ENCODE results near the gene DUT. TPM values are rescaled to one million over a fixed set of nuclear protein-coding genes. Genes with fewer than 3 reads are reported as not detected.

DUT gene
- total RNA-seq, 1 experiment from 2014 or later, result 81.1 TPM

- CTCF ChIA-PET, result no interaction called here
- no peak for TF ChIP-seq CTCF (IDR thresholded peaks at IDR 0.05; ENCODE audit: unreplicated experiment)
- Mint-ChIP-seq H3K4me1 (ENCODE audit: insufficient read depth, unreplicated experiment) (no peaks in the 10 kb centered on the region), H3K9me3 (ENCODE audit: unreplicated experiment) (no peaks in the 10 kb centered on the region), H3K27ac (ENCODE audit: low read depth, unreplicated experiment) (no peak overlapping the region), H3K4me3 (ENCODE audit: unreplicated experiment) (no peak overlapping the region), H3K27me3 (ENCODE audit: insufficient read depth, unreplicated experiment) (no peaks in the 10 kb centered on the region), H3K36me3 (ENCODE audit: insufficient read depth, unreplicated experiment) (peaks cover 40% of the 10 kb centered on the region)
- POLR2A ChIA-PET, result no interaction called here
- intact Hi-C loops (cut with micrococcal nuclease), result no loop called here
- no peak for DNase-seq (ENCODE audit: unreplicated experiment)
- BruUV-seq (replicated peaks), result no TSS peak
These were observed 12.6 kb downstream of the DUT start for GRCh38 chr15:48343865-48344264.

- no peaks in the 10 kb centered on the region for H3K27me3 Mint-ChIP-seq (ENCODE audit: insufficient read depth, unreplicated experiment)
- H3K27ac Mint-ChIP-seq (ENCODE audit: low read depth, unreplicated experiment), result no peak overlapping the region
- no peaks in the 10 kb centered on the region for H3K9me3 Mint-ChIP-seq (ENCODE audit: unreplicated experiment)
- H3K36me3 Mint-ChIP-seq (ENCODE audit: insufficient read depth, unreplicated experiment), result peaks cover 27% of the 10 kb centered on the region
- TF ChIP-seq CTCF (IDR thresholded peaks at IDR 0.05; ENCODE audit: unreplicated experiment), result no peak
- POLR2A ChIA-PET, result no interaction called here
- CTCF ChIA-PET, result interaction anchor here (0.8 kb wide), 1 partner anchor 11 kb away, joined by 3 read pairs; no protein-coding TSS in a partner anchor
- no peaks in the 10 kb centered on the region for H3K4me1 Mint-ChIP-seq (ENCODE audit: insufficient read depth, unreplicated experiment)
- DNase-seq (ENCODE audit: unreplicated experiment), result no peak
- intact Hi-C loops (cut with micrococcal nuclease), result no loop called here
- H3K4me3 Mint-ChIP-seq (ENCODE audit: unreplicated experiment), result no peak overlapping the region
- BruUV-seq (replicated peaks), result no TSS peak
These were observed 14.3 kb downstream of the DUT start for GRCh38 chr15:48345516-48345915.

GRCh38 chr15:48352474-48353072 is 21.3 kb downstream of the DUT start:
- intact Hi-C loops (cut with micrococcal nuclease), result loop anchor here (1.0 to 10.0 kb wide), 5 partner anchors 68 to 1156 kb away; partner anchors contain the start of gene SHC4
- peak; percentile 83 for DNase-seq (ENCODE audit: unreplicated experiment)
- ChIA-PET POLR2A (interaction anchor here (0.6 to 1.2 kb wide), 3 partner anchors 16 to 480 kb away, joined by 3 to 4 read pairs (median 3); no protein-coding TSS in a partner anchor), CTCF (interaction anchor here (0.5 to 2.7 kb wide), 43 partner anchors 11 to 1159 kb away, joined by 3 to 27 read pairs (median 3); partner anchors contain the start of genes CEP152 and DUT)
- Mint-ChIP-seq H3K27me3 (ENCODE audit: insufficient read depth, unreplicated experiment) (no peaks in the 10 kb centered on the region), H3K4me3 (ENCODE audit: unreplicated experiment) (no peak overlapping the region), H3K4me1 (ENCODE audit: insufficient read depth, unreplicated experiment) (peaks cover 11% of the 10 kb centered on the region), H3K36me3 (ENCODE audit: insufficient read depth, unreplicated experiment) (no peaks in the 10 kb centered on the region), H3K27ac (ENCODE audit: low read depth, unreplicated experiment) (no peak overlapping the region), H3K9me3 (ENCODE audit: unreplicated experiment) (no peaks in the 10 kb centered on the region)
- peak; percentile 73 for TF ChIP-seq CTCF (IDR thresholded peaks at IDR 0.05; ENCODE audit: unreplicated experiment)
- BruUV-seq (replicated peaks), result no TSS peak

GRCh38 chr15:48354694-48355303 is 23.6 kb downstream of the DUT start:
- POLR2A ChIA-PET, result no interaction called here
- no peak overlapping the region for H3K4me3 Mint-ChIP-seq (ENCODE audit: unreplicated experiment)
- no peak overlapping the region for H3K27ac Mint-ChIP-seq (ENCODE audit: low read depth, unreplicated experiment)
- H3K9me3 Mint-ChIP-seq (ENCODE audit: unreplicated experiment), result no peaks in the 10 kb centered on the region
- CTCF ChIA-PET, result interaction anchor here (0.5 to 1.2 kb wide), 11 partner anchors 18 to 1966 kb away, joined by 3 to 6 read pairs (median 3); no protein-coding TSS in a partner anchor
- DNase-seq (ENCODE audit: unreplicated experiment), result no peak
- TF ChIP-seq CTCF (IDR thresholded peaks at IDR 0.05; ENCODE audit: unreplicated experiment), result no peak
- H3K36me3 Mint-ChIP-seq (ENCODE audit: insufficient read depth, unreplicated experiment), result no peaks in the 10 kb centered on the region
- intact Hi-C loops (cut with micrococcal nuclease), result loop anchor here (5.0 to 10.0 kb wide), 2 partner anchors 153 to 610 kb away; partner anchors contain the start of gene SHC4
- H3K27me3 Mint-ChIP-seq (ENCODE audit: insufficient read depth, unreplicated experiment), result no peaks in the 10 kb centered on the region
- BruUV-seq (replicated peaks), result no TSS peak
- H3K4me1 Mint-ChIP-seq (ENCODE audit: insufficient read depth, unreplicated experiment), result peaks cover 19% of the 10 kb centered on the region

Data from MCF 10A (cell line).